Activated CD8-positive, alpha-beta memory T cell treated with anti-CD3 and anti-CD28 coated beads, Interleukin-2, amount 50 U/mL, for 1 hour (primary cell): ENCODE results near the gene CD160.
"Not testable (repeated sequence)": the region's sequence is repeated elsewhere in the genome, so short reads cannot be mapped to it uniquely, and the experiment has no call there.

ENCODE experiments used
- DNase-seq: peaks from one replicate; pipeline ENCODE4 v3.0.0-alpha.2; 2020; ENCODE audit errors: extremely low read depth

The CD160 gene

DNA sequence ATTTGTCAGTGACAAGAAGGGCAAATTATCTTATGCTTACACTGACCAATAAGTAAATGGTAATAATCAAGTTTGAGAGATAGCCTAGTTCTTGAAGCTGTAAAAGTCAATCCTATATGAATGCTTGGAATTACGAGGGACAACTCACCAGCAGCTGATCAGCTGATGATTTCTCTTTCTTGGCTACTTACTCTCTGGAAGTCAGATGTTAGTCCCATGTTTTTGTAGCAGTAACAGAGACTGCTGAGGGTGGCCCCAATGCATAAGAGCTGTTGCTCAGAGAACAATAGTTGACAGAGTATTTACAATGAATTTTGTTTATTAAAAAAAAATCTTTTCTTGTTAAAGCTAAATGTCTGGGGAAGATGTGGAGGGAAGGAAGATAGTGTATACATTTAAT, 39.3 kb downstream of the CD160 start:
- DNase-seq, result no peak

DNA sequence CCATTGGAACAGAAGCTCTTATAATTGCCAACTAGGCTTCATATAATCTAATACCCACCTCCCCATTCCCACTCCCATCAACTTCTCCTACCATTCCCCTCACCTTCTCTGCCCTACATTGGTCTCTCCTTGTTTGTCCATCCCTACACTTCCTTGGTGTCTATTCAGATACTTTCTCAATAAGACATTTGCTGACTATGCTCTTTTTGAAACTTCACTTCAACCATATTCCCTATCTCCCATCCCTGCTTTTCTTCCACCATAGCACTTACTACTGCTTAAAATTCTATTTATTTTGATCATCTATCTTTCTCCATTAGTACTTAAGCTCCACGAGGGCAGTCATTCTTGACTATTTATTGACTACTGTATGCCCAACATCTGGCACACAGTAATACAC, 40.4 kb downstream of the CD160 start:
- no peak for DNase-seq

DNA sequence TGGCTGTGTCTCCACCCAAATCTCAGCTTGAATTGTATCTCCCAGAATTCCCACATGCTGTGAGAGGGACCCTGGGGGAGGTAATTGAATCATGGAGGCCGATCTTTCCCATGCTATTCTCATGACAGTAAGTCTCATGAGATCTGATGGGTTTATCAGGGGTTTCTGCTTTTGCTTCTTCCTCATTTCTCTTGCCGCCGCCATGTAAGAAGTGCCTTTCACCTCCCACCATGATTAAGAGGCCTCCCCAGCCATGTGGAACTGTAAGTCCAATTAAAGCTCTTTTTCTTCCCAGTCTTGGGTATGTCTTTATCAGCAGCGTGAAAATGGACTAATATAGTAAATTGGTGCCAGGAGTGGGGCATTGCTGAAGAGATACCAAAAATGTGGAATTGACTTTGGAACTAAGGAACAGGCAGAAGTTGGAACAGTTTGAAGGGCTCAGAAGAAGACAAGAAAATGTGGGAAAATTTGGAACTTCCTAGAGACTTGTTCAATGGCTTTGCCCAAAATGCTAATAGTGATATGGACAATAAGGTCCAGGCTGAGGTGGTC, 41.2 kb downstream of the CD160 start:
- not testable (repeated sequence) for DNase-seq

DNA sequence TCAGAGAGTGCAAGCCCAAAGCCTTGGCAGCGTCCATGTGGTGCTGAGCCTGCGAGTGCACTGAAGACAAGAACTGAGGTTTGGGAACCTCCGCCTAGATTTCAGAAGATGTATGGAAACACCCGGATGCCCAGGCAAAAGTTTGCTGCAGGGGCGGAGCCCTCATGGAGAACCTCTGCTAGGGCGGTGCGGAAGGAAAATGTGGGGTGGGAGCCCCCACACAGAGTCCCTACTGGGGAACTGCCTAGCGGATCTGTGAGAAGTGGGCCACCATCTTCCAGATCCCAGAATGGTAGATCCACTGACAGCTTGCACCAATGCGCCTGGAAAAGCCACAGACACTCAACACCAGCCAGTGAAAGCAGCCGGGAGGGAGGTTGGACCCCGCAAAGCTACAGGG, 42.2 kb downstream of the CD160 start:
- DNase-seq, result not testable (repeated sequence)

DNA sequence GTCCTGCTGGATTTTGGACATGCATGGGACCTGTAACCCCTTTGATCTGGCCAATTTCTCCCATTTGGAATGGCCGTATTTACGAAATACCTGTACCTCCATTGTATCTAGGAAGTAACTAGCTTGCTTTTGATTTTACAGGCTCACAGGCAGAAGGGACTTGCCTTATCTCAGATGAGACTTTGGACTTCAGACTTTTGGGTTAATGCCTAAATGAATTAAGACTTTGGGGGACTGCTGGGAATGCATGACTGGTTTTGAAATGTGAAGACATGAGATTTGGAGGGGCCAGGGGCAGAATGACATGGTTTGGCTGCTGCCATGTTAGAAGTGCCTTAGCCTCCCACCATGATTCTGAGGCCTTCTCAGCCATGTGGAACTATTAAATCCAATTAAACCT, 42.7 kb downstream of the CD160 start:
- not testable (repeated sequence) for DNase-seq

DNA sequence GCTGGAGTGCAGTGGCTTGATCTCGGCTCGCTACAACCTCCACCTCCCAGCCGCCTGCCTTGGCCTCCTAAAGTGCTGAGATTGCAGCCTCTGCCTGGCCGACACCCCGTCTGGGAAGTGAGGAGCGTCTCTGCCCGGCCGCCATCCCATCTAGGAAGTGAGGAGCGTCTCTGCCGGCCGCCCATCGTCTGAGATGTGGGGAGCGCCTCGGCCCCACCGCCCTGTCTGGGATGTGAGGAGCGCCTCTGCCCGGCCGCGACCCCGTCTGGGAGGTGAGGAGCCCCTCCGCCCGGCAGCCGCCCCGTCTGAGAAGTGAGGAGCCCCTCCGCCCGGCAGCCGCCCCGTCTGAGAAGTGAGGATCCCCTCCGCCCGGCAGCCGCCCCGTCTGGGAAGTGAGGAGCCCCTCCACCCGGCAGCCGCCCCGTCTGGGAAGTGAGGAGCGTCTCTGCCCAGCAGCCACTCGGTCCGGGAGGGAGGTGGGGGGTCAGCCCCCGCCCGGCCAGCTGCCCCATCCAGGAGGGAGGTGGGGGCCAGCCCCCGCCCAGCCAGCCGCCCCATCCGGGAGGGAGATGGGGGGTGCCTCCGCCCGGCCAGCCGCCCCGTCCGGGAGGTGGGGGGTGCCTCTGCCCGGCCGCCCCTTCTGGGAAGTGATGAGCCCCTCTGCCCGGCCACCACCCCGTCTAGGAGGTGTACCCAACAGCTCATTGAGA, 45.1 kb downstream of the CD160 start:
- not testable (repeated sequence) for DNase-seq

DNA sequence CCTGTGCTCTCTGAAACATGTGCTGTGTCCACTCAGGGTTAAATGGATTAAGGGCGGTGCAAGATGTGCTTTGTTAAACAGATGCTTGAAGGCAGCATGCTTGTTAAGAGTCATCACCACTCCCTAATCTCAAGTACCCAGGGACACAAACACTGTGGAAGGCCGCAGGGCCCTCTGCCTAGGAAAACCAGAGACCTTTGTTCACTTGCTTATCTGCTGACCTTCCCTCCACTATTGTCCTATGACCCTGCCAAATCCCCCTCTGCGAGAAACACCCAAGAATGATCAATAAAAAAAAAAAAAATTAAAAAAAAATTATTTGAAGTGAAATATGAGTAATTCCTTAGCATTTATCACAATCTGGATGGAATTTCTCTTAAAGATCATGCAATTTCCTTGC, 45.8 kb downstream of the CD160 start:
- DNase-seq, result not testable (repeated sequence)

DNA sequence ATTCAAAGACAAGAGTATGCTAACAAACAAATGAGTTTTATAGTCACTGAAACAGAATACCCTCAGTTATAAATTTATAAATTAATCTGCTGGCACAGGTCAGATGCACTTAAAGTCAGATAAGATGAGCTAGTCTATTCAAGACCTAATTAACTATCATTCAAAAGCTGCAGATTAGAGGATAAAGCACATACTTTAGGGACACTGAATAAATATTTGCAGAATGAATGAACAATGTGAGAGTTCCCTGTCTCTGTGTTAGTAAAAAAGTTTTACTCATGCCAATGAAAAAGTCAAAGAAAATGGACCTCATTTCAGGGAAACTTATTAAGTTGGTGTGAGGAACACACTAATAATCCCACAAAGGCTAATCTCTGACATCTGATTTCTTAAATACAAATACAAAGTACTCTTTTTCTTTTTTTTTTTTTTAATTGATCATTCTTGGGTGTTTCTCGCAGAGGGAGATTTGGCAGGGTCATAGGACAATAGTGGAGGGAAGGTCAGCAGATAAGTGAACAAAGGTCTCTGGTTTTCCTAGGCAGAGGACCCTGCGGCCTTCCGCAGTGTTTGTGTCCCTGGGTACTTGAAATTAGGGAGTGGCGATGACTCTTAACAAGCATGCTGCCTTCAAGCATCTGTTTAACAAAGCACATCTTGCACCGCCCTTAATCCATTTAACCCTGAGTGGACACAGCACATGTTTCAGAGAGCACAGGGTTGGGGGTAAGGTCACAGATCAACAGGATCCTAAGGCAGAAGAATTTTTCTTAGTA, 46.5 kb downstream of the CD160 start:
- DNase-seq, result not testable (repeated sequence)

DNA sequence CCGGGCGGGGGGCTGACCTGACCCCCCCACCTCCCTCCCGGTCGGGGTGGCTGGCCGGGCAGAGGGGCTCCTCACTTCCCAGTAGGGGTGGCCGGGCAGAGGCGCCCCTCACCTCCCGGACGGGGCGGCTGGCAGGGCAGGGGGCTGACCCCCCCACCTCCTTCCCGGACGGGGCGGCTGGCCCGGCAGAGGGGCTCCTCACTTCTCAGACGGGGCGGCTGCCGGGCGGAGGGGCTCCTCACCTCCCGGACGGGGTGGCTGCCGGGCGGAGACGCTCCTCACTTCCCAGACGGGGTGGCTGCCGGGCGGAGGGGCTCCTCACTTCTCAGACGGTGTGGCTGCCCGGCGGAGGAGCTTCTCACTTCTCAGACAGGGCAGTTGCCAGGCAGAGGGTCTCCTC, 47.6 kb downstream of the CD160 start:
- not testable (repeated sequence) for DNase-seq

DNA sequence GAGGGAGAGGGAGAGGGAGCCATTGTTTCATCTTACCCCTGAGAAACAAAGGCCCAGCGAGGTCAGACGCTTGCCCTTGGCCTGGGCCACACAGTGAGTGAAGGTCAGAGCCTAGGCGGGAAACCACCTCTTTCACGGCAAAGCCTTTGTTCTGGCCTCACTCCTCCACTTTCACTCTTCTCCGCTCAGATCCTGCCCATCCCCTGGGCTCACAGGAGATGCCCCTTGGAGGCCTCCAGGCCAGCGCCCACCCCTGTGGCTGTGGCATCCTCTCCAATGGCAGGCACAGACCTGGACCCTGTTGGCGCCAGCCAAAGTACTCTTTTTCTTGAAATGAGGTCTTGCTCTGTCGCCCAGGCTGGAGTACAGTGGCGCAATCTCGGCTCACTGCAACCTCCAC, 48.7 kb downstream of the CD160 start:
- DNase-seq, result not testable (repeated sequence)

DNA sequence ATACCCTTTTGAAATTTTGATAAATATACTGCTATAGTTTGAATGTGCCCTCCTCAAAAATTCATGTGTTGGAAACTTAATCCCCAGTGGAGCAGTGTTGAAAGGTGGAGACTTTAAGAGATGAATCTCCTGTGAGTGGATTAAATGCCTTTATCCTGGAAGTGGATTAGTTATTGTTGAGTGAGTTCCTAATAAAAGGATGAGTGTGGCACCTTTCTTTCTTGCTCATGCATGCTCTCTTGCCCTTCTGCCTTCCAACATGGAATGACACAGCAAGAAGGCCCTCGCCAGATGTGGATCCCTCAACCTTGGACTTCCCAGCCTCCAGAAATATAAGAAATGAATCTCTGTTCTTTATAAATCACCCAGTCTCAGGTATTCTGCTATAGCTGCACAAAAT, 51.8 kb downstream of the CD160 start:
- DNase-seq, result no peak

DNA sequence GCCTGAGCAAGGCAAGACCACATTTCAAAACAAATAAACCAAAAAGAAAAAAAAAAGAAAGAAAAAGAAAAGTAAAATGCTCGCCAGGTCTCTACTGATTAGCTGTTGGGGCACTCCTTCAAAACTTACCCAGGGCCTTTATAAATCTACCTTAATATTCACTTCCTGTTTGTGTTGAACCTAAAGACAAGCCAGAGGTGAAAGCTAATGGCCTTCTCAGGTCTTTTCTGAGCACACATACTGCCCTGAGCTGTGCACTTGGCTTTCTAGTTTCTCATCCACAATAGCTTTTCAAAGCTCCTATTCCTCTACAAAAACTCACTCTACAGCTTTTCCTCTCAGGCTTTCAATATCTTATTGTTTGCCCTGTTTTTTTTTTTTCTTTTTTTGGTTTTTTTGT, 54.1 kb downstream of the CD160 start:
- DNase-seq, result no peak

DNA sequence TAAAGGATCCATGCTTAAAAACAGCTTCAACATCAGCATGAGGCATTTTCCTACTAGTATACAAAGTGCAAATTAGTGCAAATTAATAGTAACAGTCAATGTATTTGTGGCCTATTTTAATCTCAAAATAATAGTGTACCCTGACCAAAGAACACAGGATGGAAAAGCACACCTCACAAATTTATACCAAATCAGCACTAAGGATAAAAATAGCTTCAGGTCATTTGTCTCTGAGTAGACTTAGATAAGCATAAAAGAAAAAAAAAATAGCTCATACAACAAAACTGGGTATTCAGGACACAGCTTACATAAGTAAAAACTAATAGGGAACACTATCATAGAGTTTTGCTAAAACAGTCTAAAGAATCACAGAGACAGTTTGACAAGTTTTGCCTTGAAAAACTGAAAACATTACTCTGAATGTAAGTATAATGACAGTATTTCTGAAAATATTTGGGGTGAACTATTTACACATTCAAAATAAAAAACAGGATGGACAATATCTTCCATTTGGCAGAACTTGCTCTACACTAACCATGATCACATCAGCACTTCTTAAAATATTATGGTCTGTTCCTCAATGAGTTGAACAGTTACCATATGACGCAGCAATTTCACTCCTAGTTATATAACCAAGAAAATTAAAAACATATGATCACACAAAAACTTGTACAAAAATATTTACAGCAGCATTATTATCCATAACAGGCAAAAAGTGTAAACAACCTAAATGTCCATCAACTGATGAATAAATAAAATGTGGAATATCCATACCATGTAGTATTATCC, 58.3 kb downstream of the CD160 start:
- no peak for DNase-seq

DNA sequence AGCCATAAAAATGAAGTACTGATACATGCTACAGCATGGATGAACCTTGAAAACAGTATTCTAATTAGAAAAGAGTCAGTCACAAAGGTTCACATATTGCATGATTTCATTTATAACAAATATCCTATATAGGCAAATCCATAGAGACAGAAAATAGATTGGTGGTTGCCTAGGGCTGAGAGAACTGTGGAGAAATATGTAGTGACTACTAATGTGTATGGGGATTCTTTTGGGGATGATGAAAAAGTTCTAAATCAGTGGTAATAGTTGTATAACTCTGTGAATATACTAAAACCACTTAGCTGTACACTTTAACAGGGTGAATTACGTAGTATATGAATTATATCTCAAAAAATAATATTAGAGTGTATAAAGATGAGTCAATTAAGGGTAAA, 58.8 kb downstream of the CD160 start:
- no peak for DNase-seq

DNA sequence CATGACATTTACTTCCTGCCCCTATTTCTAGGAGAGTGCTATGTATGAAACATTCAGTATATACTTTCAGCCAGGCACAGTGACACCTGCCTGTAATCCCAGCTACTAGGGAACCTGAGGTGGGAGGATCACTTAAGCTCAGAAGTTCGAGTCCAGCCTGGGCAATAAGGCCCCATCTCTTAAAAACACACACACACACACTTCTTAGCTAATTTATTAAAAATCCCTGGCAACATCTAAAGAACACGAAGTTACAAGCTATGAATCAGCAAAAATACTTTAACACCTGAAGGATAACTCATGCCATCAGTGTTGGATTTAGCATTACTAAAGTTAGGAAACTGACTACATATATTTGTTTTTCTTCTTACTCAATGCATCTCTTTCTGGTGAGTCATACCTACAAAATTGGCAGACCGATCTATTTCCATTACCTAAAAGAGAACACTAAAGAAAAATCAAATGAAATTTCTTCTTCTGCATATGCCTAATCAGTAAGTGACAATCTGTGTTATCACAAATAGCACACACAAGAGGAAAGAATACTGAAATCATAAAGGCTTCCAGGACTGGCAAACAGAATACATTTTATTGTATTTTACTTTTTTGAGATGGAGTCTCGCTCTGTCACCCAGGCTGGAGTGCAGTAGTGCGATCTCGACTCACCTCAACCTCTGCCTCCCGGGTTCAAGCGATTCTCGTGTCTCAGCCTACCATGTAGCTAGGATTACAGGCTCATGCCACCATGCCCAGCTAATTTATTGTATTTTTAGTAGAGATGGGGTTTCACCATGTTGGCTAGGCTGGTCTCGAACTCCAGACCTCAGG, 63.2 kb downstream of the CD160 start:
- DNase-seq, result no peak

DNA sequence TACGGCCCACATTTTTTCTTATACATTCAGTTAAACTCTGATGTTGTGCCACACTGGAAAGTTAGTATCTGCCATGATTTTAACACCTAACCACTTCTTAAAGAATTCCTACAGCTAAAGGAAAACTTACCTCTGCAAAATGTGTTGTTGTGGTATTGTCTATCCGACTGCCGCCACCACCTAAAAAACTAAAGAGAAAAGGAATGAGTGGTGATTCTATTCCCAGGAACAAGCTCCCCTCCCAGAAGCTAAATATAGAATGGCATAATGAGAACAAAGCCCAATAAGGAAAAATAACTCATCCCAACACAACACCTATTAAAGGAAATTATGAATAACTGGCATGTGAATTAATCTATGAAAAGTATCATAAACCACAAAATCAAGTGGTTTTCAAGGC, 65.1 kb downstream of the CD160 start:
- no peak for DNase-seq

DNA sequence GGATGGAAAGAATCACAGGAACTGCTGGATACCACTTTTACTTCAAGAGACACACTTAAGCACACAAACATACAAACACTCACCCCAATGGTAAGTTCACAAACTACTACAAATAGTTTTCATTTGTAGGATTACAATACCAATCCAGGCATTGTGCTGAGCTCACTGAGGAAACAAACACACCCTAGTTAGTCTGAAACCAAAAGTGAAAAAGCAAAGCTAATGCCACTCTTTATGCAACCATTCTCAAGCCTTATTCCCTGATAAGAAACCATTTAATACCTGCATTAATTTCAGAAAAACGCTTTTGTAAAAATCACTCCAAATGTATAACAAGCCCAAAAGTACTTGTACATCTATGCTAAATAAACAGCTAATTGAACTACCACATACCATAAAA, 66.2 kb downstream of the CD160 start:
- DNase-seq, result no peak

DNA sequence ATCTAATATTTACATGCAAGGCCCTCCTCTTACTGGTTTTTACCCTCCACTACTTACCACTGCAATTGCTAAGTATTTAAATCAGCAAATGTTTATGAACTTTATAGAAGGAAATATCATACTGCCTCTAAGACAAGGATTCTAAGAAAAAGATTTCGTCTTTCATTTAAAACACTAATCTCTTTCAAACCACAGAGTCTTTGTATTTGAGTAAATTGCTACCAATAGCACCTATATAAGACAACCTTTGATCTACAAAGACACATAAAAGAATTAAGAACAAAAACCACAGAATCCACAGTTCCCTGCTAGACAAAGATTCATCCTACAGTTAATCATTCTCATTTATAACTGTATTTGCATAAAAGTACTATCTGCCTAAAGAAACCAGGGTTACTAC, 67.0 kb downstream of the CD160 start:
- DNase-seq, result no peak

DNA sequence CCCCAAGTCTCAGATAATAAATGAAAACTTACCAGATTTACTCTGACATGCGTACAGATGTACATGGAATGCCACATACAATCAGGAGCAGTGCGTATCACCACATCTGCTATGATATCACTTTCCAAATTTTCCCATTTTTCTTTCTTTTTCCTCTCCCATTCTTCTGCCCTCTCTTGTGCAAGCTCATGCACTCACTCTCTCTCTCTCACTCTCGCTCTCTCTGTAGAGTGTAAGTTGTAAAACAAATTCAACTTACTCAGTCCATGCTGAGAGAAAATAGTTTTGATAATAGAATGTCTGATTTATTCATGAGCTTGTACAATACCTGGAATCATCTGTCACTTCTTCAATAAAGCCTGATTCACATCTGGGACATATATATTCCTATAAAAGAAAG, 69.3 kb downstream of the CD160 start:
- DNase-seq, result no peak
